LNCAP (cell line): ENCODE data around the gene KDM3B.

Experiments used
- TF ChIP-seq, protein P1 (sequence below): fragments of 450-650 bp; IDR thresholded peaks from 2 replicates; pipeline ENCODE4 v1.5.1; 2017; ENCODE audit warnings: mild to moderate bottlenecking

KDM3B gene

DNA sequence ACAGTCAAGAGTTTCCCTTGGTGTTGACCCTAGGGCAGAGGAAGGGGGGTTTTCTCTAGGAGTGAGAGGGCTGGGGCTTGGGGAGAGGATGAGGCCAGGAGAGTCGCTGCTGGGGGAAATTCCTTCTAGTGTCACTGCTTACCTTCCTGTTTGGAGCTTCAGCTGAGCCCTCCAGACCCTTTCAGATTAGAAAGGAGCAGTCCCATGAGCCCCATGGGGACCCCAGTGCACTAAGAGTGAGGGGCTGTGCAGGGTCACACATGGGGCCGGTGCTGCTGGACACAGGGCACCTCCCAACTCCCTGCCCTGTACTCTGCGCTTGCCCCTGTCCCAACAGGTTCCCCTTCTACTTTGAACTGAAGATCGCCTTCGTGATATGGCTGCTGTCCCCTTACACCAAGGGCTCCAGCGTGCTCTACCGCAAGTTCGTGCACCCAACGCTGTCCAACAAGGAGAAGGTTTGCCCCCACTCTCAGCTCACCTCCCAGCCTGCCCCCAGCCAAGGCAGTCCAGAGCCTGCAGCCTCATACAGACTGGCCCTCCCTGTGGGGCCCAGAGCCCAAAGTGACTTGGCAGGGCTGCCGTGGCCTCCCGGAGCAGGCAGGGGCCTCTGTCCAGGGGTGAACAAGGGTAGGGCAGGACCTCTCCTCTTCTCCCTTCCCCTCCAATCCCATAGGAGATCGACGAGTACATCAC is 91.7 kb downstream of the KDM3B start:
- TF ChIP-seq, protein P1, sequence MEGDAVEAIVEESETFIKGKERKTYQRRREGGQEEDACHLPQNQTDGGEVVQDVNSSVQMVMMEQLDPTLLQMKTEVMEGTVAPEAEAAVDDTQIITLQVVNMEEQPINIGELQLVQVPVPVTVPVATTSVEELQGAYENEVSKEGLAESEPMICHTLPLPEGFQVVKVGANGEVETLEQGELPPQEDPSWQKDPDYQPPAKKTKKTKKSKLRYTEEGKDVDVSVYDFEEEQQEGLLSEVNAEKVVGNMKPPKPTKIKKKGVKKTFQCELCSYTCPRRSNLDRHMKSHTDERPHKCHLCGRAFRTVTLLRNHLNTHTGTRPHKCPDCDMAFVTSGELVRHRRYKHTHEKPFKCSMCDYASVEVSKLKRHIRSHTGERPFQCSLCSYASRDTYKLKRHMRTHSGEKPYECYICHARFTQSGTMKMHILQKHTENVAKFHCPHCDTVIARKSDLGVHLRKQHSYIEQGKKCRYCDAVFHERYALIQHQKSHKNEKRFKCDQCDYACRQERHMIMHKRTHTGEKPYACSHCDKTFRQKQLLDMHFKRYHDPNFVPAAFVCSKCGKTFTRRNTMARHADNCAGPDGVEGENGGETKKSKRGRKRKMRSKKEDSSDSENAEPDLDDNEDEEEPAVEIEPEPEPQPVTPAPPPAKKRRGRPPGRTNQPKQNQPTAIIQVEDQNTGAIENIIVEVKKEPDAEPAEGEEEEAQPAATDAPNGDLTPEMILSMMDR = no peak

DNA sequence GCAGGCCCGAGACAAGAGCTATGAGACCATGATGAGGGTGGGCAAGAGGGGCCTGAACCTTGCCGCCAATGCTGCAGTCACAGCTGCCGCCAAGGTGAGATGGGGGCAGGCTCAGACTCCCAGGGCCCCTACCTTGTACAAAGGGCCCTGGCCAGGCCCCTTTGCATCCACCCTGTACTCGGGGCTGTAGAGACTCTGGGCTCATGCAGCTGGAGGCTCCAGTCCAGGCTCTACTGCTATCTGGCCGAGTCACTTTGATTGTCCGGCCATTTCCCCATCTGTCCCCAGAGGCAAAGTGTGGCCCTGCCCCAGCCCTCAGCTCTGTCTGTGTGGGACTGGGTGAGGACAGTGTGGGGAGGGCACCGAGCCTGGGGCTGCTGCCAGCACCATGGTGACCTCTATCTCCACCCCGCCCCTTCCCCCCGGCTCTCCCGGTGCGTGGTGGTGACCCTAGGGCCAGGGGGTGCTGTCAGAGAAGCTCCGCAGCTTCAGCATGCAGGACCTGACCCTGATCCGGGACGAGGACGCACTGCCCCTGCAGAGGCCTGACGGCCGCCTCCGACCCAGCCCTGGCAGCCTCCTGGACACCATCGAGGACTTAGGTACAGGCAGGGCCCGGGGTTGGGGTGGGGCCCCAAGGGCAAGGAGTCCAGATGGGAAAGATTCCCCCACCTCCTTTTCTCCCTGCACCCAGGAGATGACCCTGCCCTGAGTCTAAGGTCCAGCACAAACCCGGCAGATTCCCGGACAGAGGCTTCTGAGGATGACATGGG is 92.5 kb downstream of the KDM3B start:
- TF ChIP-seq, protein P1 = no peak

DNA sequence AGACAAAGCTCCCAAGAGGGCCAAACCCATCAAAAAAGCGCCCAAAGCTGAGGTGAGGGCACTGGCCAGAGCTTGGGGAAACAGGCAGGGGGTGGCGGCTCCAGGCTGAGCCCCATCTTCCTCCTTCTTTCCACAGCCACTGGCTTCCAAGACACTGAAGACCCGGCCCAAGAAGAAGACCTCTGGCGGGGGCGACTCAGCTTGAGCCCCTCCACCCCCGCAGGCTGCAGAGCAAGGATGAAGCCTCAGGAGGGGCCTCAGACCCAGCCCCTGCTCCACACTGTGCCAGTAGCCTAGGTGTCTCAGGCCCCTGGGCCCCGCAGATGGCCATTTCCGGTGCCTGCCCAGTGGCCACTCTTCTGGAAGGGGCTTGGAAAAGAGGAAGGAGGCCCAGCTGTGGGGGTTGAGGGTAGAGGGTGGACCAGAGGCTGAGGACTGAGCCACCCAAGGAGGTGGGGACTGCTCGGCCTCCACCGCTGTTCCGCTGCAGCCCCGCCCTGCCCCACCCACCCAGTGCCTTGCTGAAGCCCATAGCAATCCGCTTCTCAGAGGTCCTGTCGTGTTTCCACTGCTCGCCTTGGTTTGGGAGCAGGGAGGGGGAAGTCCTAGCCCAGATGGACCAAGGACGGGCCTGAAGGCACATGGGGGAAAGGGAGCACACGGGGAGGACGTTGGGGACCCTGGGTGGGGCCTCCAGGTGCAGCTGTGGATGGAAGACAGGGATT is 93.2 kb downstream of the KDM3B start:
- TF ChIP-seq, protein P1 = no peak

DNA sequence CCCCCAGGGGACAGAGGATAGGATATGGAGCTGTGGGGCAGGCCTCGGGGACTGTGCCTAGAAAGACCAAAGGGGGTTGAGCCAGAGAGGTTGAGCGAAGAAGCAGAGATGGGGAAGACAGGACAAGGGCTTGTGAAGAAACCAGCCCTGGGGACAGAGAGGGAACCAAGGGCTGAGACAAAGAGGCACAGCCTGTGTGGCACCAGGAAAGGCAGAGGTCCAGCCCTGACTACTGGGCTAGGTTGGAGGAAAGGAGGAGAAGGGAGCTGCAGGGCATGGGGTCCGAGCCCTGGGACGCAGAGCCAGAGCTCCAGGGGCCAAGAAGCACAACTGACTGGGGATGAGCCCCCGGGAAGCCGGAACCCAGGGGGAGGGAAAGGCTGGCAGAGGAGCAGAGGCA is 95.6 kb downstream of the KDM3B start:
- TF ChIP-seq, protein P1 = no peak

DNA sequence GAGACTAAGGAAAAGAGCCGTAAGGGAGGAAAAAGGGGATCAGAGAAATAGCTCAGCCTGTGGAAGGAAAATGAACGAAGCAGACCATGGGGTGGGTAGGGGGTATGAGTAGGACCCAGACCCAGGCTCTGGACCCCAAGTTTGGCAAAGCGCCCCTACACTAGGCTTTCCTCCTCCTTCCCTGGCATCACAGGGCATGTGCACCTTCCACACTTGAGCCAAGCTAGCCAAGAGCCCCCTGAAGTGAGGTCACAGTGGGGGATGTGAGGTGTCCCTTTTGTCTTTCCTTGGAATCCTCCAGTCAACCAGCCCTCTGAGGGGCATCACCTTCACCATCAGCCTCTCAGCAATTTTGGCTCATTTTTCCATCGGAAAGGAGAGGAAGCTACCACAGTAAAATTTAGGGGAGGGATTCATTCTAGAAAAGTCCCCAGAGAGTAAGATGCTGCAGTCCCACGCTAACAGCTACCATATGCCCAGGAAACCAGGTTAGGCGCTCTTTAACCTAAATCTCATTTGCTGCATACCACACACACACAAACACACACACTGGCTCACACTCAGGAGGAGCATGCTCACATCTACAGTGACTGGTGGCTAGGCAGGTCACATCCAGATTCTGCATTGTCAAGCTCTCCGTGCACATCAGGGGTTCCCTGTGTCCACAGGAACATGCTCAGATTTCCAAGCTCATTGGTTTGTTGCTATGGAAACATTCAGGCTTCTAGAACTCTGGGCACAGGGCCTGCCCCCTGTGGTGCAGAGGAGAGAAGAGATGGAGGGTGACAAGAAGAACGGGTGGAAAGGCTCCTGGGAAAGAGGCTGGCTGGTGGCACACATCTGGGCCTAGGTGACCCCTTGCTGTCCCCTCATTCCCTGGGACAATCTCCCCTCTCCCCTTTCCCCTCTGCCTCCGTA is 96.3 kb downstream of the KDM3B start:
- TF ChIP-seq, protein P1 = no peak

DNA sequence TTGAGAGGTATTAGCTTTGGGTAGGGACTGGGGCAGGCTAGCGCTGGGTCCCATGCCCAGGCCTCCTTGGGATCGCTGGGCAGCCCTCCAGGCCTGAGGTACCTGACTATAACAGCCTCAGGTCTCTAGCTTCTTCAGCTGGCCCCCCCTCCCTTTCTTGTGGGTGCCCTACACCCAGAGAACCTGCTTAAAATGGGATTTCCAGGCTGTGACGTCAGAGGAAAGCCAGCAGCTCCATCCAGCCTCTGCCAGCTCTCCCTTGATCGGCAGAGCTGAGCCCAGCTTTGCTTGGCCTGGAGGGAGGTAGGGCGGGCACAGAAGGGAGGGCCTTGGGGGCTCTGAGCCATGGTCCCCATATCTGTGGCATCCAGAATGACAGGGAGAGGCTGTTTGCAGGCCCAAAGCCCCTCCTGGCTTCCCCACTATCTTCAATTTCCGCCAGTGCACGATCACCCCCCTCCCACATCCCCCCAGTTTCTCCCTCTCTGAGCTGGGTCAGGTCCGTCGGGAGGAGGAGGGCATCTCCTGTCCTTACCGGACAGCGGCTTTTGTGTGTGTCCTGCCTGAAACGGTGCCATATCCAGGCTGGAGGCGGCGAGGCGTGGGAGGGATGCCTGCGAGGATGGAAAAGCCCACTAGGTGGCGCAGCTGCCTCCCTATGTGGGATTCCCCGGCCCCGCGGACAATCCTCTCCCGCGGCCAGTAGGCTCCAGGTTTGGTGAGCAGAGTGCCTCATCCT is 97.2 kb downstream of the KDM3B start:
- TF ChIP-seq, protein P1 = peak; percentile 95
